Measurements from ENCODE around the gene DNAJC17. TPM values are rescaled to one million over a fixed set of nuclear protein-coding genes. Genes with fewer than 3 reads are reported as not detected.

DNAJC17 gene
- total and polyA plus RNA-seq, 2 of the 13 experiments (the other 11 are each of a cell fraction or from before 2014, with no cell fraction given), result 22.2 to 26.5 TPM

GRCh38 chr15:40847223-40847961, 40.1 kb upstream of the DNAJC17 start:
- POLR2A ChIA-PET, result interaction anchor here (0.9 to 2.0 kb wide), 8 partner anchors 10 to 46 kb away, joined by 3 to 7 read pairs (median 4); partner anchors contain the start of genes PPP1R14D and VPS18
- H3K9ac ChIP-seq (ENCODE audit: insufficient read depth, low read depth, low read length), result no peak overlapping the region
- peaks cover 4 to 17% of the 10 kb centered on the region in 2 experiments; a peak in 3 of 5 replicates for H3K27me3 ChIP-seq (ENCODE audit: control insufficient read depth in 1 of 2, insufficient read depth in 2 of 2, low read length in 2 of 2)
- DNase-seq (ENCODE audit: low spot score), result peak; percentile 72
- no peak overlapping the region for H2AFZ ChIP-seq (ENCODE audit: low read length)
- no TSS peak for BruUV-seq (replicated peaks)
- no peaks in the 10 kb centered on the region for H3K36me3 ChIP-seq (replicated peaks in 1 of 2; ENCODE audit: control insufficient read depth in 1 of 2, insufficient read depth in 2 of 2, low read length in 2 of 2)
- peak; percentile 72 for FAIRE-seq
- no peaks in the 10 kb centered on the region for H4K20me1 ChIP-seq (ENCODE audit: insufficient read depth, low read length)
- CTCF ChIA-PET (ENCODE audit: low intra/inter-chr PET ratio, low total read pairs), result interaction anchor here (0.6 kb wide), 1 partner anchor 45 kb away, joined by 3 read pairs; no protein-coding TSS in a partner anchor
- ATAC-seq, result peak; percentile 77
- H3K79me2 ChIP-seq (ENCODE audit: insufficient read depth, low read length), result no peaks in the 10 kb centered on the region
- WGBS (ENCODE audit: low lambda C conversion rate), result 3% methylated on average over 5 of the region's 7 CpGs
- no peak overlapping the region for H3K27ac ChIP-seq (ENCODE audit: extremely low read length, insufficient read depth, low read length)
- peak overlapping the region in 1 of 3 experiments; percentile 15; a peak in 1 of 6 replicates for H3K4me3 ChIP-seq (replicated peaks in 1 of 3; ENCODE audit: insufficient read depth in 1 of 3, low read depth in 2 of 3, low read length in 3 of 3)
- H3K4me1 ChIP-seq (ENCODE audit: insufficient read depth, low read length), result peaks cover 66% of the 10 kb centered on the region
- H3K9me3 ChIP-seq (ENCODE audit: low read length), result no peaks in the 10 kb centered on the region
- H3K4me2 ChIP-seq (ENCODE audit: low read depth, low read length), result peak overlapping the region; percentile 66
- intact Hi-C loops (cut with micrococcal nuclease; ENCODE audit: unreplicated experiment) (no loop called here), in situ Hi-C loops (cut with HindIII; ENCODE audit: extremely low pct_ligation_motif_present, low pct_unique_long_range_greater_than_20kb) (no loop called here)
- TF ChIP-seq MTA1 (CRISPR knock-in tag; IDR thresholded peaks at IDR 0.05; ENCODE audit: borderline replicate concordance), result no peak
- TF ChIP-seq ZBTB8A (CRISPR knock-in tag; IDR thresholded peaks at IDR 0.05; ENCODE audit: borderline replicate concordance, low read depth), result no peak
- no peak for TF ChIP-seq ZSCAN25 (CRISPR knock-in tag; IDR thresholded peaks at IDR 0.05)
- TF ChIP-seq MAFF (IDR thresholded peaks at IDR 0.05; ENCODE audit: low read depth, low read length), result no peak
- TF ChIP-seq DBP (CRISPR knock-in tag; IDR thresholded peaks at IDR 0.05; ENCODE audit: not compliant biosample characterization), result no peak
- no peak for TF ChIP-seq SCMH1 (CRISPR knock-in tag; IDR thresholded peaks at IDR 0.05; ENCODE audit: borderline replicate concordance)
- no peak for TF ChIP-seq ZNF274 (CRISPR knock-in tag; IDR thresholded peaks at IDR 0.05)
- TF ChIP-seq GATAD2A (CRISPR knock-in tag; IDR thresholded peaks at IDR 0.05), result no peak
- TF ChIP-seq SNAI1 (CRISPR knock-in tag; IDR thresholded peaks at IDR 0.05; ENCODE audit: borderline replicate concordance), result no peak
- TF ChIP-seq SOX6 (IDR thresholded peaks at IDR 0.05), result no peak
- no peak for TF ChIP-seq SOX6 (CRISPR knock-in tag; IDR thresholded peaks at IDR 0.05)
- no peak for TF ChIP-seq CREBL2 (CRISPR knock-in tag; IDR thresholded peaks at IDR 0.05; ENCODE audit: borderline replicate concordance)
- TF ChIP-seq ARNTL (CRISPR knock-in tag; IDR thresholded peaks at IDR 0.05), result no peak
- peak; percentile 35 for TF ChIP-seq TEAD3 (CRISPR knock-in tag; optimal IDR thresholded peaks at IDR 0.05; ENCODE audit: borderline replicate concordance)
- TF ChIP-seq ZSCAN31 (CRISPR knock-in tag; IDR thresholded peaks at IDR 0.05; ENCODE audit: low read depth), result no peak
- TF ChIP-seq KLF6 (CRISPR knock-in tag; IDR thresholded peaks at IDR 0.05), result no peak
- TF ChIP-seq ZMAT3 (CRISPR knock-in tag; conservative IDR thresholded peaks at IDR 0.05), result no peak
- TF ChIP-seq KLF13 (CRISPR knock-in tag; IDR thresholded peaks at IDR 0.05), result no peak
- no peak for TF ChIP-seq BRF2 (CRISPR knock-in tag; IDR thresholded peaks at IDR 0.05)
- TF ChIP-seq TP53 (CRISPR knock-in tag; conservative IDR thresholded peaks at IDR 0.05), result no peak
- no peak for TF ChIP-seq KMT2B (CRISPR knock-in tag; IDR thresholded peaks at IDR 0.05)
- TF ChIP-seq ZNF616 (CRISPR knock-in tag; IDR thresholded peaks at IDR 0.05; ENCODE audit: low read depth), result no peak
- no peak for TF ChIP-seq ZFY (CRISPR knock-in tag; IDR thresholded peaks at IDR 0.05)
- TF ChIP-seq ZNF816 (CRISPR knock-in tag; IDR thresholded peaks at IDR 0.05; ENCODE audit: borderline replicate concordance), result no peak
- TF ChIP-seq ZFX (CRISPR knock-in tag; IDR thresholded peaks at IDR 0.05; ENCODE audit: low read depth), result 0 out of 2 replicates have a peak, but pooled peaks have one; percentile 34

Data from HepG2 (cell line).